ENCODE results near the gene TRAPPC10.

Gene TRAPPC10

GRCh38 chr21:43994085-43994484 is 18.0 kb upstream of the TRAPPC10 start:
- no peak overlapping the region for H3K9ac ChIP-seq (ENCODE audit: low read depth, low read length)
- no peaks in the 10 kb centered on the region for H3K36me3 ChIP-seq (ENCODE audit: control insufficient read depth, insufficient read depth, low read length)
- no peak overlapping the region for H3K4me3 ChIP-seq (ENCODE audit: low read depth, low read length)
- H3K27me3 ChIP-seq (ENCODE audit: control insufficient read depth, insufficient read depth, low read length): no peaks in the 10 kb centered on the region
- no peaks in the 10 kb centered on the region for H3K4me1 ChIP-seq (ENCODE audit: control insufficient read depth, insufficient read depth, low read length)
- no peaks in the 10 kb centered on the region for H3K9me3 ChIP-seq (ENCODE audit: control insufficient read depth, insufficient read depth, low read length)

DNA sequence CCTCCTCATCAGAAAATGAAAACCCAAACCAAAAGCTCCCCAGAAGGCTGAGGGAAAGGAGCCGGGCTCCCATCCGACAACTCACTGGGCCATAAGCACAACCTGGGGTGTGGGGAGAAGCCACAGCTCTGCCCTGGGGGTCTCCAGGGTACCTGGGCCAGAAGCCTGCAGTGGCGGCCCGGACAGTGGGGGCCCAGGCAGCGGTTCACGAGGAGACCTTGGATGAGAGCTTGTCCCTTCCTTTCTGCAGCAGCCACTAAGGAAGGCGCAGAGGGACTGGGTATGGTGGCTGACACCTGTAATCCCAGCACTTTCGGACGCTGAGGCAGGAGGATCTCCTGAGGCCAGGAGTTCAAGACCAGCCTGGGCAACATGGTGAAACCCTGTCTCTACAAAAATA is 17.5 kb upstream of the TRAPPC10 start:
- no peaks in the 10 kb centered on the region for H3K9me3 ChIP-seq (ENCODE audit: control insufficient read depth, insufficient read depth, low read length)
- H3K4me1 ChIP-seq (ENCODE audit: control insufficient read depth, insufficient read depth, low read length): no peaks in the 10 kb centered on the region
- no peaks in the 10 kb centered on the region for H3K27me3 ChIP-seq (ENCODE audit: control insufficient read depth, insufficient read depth, low read length)
- H3K4me3 ChIP-seq (ENCODE audit: low read depth, low read length): no peak overlapping the region
- H3K36me3 ChIP-seq (ENCODE audit: control insufficient read depth, insufficient read depth, low read length): no peaks in the 10 kb centered on the region
- H3K9ac ChIP-seq (ENCODE audit: low read depth, low read length): no peak overlapping the region

DNA sequence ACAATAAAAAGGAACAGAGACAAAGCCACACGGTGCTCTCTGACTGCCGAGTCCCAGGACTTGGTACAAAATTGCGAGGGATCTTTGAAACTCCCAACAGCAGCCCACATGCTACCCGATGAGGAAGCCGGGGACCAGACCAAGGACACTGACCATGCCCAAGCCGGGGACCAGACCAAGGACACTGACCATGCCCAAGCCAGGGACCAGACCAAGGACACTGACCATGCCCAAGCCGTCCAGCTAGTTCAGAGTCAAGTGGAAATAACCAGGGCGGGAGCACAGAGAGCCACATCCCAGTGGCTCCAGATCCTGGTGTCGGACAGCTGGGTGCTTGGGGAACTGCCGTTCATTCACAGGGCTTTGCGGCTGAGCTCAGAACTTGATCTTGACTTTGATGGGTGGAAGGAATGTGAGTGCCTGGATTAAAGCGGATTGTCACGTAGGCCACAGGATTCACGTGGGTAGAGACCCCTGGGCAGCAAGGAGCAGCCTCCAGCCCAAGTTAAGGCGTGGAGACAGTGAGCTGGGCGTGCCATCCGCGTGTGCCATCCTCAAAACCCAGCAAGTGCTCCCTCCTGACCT is 16.5 kb upstream of the TRAPPC10 start:
- Histone ChIP-seq H3K9ac (ENCODE audit: low read depth, low read length) (no peak overlapping the region), H3K36me3 (ENCODE audit: control insufficient read depth, insufficient read depth, low read length) (no peaks in the 10 kb centered on the region), H3K4me1 (ENCODE audit: control insufficient read depth, insufficient read depth, low read length) (no peaks in the 10 kb centered on the region), H3K27me3 (ENCODE audit: control insufficient read depth, insufficient read depth, low read length) (no peaks in the 10 kb centered on the region), H3K9me3 (ENCODE audit: control insufficient read depth, insufficient read depth, low read length) (no peaks in the 10 kb centered on the region), H3K4me3 (ENCODE audit: low read depth, low read length) (no peak overlapping the region)

DNA sequence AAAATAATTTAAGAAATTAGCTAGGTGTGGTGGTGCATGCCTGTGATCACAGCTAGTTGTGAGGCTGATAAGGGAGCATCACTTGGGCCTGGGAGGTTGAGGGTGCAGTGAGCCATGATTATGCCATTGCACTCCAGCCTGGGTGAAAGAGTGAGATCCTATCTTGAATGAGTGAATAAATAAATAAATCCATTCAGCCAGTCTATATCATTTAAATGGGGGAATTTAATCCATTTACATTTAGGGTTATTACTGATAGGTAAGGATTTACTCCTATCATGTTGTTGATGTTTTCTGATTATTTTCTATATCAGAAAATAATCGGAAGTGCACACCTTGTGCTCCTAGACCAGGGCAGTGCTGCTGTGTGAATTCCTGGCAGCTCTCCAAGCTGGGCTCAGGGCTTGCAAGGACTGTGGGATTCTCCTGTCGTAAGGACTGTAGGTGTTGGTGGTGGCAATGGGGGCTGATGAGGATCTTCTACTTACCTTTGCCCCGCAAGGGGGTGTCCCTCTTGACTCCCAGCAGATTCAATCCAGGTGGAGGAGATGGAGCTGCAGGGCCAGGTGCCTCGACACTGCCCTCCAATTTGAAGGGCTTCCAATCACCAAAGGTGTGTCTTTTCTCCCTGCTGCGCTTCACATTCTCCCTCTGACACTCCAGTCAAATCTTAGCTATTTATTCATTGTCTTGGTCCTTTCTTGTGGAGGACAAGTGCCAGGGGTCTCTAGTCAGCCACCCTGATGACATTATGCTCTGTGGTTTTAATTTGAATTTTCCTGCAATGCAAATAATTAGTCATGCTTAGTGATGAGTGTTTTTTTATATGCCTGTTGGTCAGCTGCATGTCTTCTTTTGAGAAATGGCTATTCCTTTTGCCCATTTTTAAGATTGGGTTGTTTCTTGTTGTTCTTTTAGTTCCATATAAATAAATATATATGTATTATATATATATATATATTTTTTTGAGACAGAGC is 14.1 kb upstream of the TRAPPC10 start:
- Histone ChIP-seq H3K4me3 (ENCODE audit: low read depth, low read length) (no peak overlapping the region), H3K9ac (ENCODE audit: low read depth, low read length) (no peak overlapping the region), H3K27me3 (ENCODE audit: control insufficient read depth, insufficient read depth, low read length) (no peaks in the 10 kb centered on the region), H3K9me3 (ENCODE audit: control insufficient read depth, insufficient read depth, low read length) (no peaks in the 10 kb centered on the region), H3K36me3 (ENCODE audit: control insufficient read depth, insufficient read depth, low read length) (no peaks in the 10 kb centered on the region), H3K4me1 (ENCODE audit: control insufficient read depth, insufficient read depth, low read length) (no peaks in the 10 kb centered on the region)

DNA sequence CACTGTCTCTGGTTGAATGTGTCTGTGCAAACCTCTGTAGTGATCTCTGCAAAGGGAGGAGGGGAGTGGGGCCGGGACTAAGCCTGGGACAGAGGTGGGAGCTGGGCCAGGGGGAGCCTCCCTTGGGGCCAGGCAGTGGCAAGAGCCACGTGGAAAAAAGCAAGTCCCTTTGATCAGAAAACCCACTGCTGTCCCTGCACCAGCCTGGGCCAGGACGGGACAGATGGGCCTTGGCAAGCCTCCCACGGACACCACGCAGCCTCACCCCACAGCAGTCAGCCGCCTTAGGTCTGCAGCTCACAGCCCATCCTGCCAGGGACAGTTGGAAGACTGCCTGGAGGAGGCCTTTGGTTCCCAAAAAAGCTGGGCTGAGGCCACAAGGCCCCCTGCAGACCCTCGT is 11.7 kb upstream of the TRAPPC10 start:
- H3K4me3 ChIP-seq (ENCODE audit: low read depth, low read length): no peak overlapping the region
- H3K9me3 ChIP-seq (ENCODE audit: control insufficient read depth, insufficient read depth, low read length): no peaks in the 10 kb centered on the region
- no peaks in the 10 kb centered on the region for H3K36me3 ChIP-seq (ENCODE audit: control insufficient read depth, insufficient read depth, low read length)
- no peak overlapping the region for H3K9ac ChIP-seq (ENCODE audit: low read depth, low read length)
- H3K4me1 ChIP-seq (ENCODE audit: control insufficient read depth, insufficient read depth, low read length): no peaks in the 10 kb centered on the region
- H3K27me3 ChIP-seq (ENCODE audit: control insufficient read depth, insufficient read depth, low read length): no peaks in the 10 kb centered on the region

DNA sequence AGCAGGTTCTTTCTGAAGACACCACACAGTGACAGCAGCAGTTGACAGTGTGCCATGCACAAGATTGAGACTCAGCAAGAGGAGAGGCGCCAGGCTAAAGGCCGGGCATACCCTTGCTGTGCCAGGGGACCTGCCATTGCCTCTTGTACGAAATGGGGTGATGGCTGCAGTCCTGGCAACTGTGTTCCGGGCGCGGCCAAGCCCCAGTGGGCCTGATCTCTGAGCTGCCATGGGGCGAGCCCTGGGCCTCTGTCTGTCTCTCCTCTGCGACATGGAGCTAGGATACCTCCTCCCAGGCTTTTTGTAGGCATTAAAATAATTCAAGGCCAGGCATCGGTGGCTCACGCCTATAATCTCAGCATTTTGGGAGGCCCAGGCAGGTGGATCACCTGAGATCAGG is 9.6 kb upstream of the TRAPPC10 start:
- H3K4me1 ChIP-seq (ENCODE audit: control insufficient read depth, insufficient read depth, low read length): no peaks in the 10 kb centered on the region
- H3K9ac ChIP-seq (ENCODE audit: low read depth, low read length): no peak overlapping the region
- no peaks in the 10 kb centered on the region for H3K36me3 ChIP-seq (ENCODE audit: control insufficient read depth, insufficient read depth, low read length)
- no peaks in the 10 kb centered on the region for H3K9me3 ChIP-seq (ENCODE audit: control insufficient read depth, insufficient read depth, low read length)
- H3K4me3 ChIP-seq (ENCODE audit: low read depth, low read length): no peak overlapping the region
- H3K27me3 ChIP-seq (ENCODE audit: control insufficient read depth, insufficient read depth, low read length): no peaks in the 10 kb centered on the region

GRCh38 chr21:44003307-44003966 is 8.7 kb upstream of the TRAPPC10 start:
- no peaks in the 10 kb centered on the region for H3K4me1 ChIP-seq (ENCODE audit: control insufficient read depth, insufficient read depth, low read length)
- no peaks in the 10 kb centered on the region for H3K27me3 ChIP-seq (ENCODE audit: control insufficient read depth, insufficient read depth, low read length)
- H3K36me3 ChIP-seq (ENCODE audit: control insufficient read depth, insufficient read depth, low read length): no peaks in the 10 kb centered on the region
- no peaks in the 10 kb centered on the region for H3K9me3 ChIP-seq (ENCODE audit: control insufficient read depth, insufficient read depth, low read length)
- no peak overlapping the region for H3K4me3 ChIP-seq (ENCODE audit: low read depth, low read length)
- no peak overlapping the region for H3K9ac ChIP-seq (ENCODE audit: low read depth, low read length)

- H3K27me3 ChIP-seq (ENCODE audit: control insufficient read depth, insufficient read depth, low read length): no peaks in the 10 kb centered on the region
- H3K9me3 ChIP-seq (ENCODE audit: control insufficient read depth, insufficient read depth, low read length): no peaks in the 10 kb centered on the region
- no peak overlapping the region for H3K4me3 ChIP-seq (ENCODE audit: low read depth, low read length)
- H3K9ac ChIP-seq (ENCODE audit: low read depth, low read length): no peak overlapping the region
- H3K4me1 ChIP-seq (ENCODE audit: control insufficient read depth, insufficient read depth, low read length): no peaks in the 10 kb centered on the region
- H3K36me3 ChIP-seq (ENCODE audit: control insufficient read depth, insufficient read depth, low read length): no peaks in the 10 kb centered on the region
These were observed 7.0 kb upstream of the TRAPPC10 start for GRCh38 chr21:44005071-44005470.

DNA sequence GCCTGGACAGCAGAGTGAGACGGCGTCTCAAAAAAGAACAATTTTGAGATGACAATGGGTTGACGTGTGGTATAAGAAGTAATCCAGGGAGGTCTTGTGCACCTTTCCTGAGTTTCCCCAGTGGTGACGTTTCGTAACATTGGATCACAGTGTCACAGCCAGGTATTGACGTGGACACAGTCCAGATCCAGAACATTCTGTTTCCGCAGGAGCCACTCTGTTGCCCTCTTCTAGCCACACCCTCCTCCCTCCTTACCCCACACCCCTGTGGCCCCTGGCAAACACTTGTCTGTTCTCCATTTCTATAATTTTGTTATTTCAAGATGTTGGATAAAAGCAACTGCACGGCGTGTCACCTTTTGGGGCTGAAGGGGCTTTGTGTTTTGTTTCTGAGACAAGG is 6.5 kb upstream of the TRAPPC10 start:
- no peaks in the 10 kb centered on the region for H3K36me3 ChIP-seq (ENCODE audit: control insufficient read depth, insufficient read depth, low read length)
- no peaks in the 10 kb centered on the region for H3K27me3 ChIP-seq (ENCODE audit: control insufficient read depth, insufficient read depth, low read length)
- no peaks in the 10 kb centered on the region for H3K4me1 ChIP-seq (ENCODE audit: control insufficient read depth, insufficient read depth, low read length)
- H3K9me3 ChIP-seq (ENCODE audit: control insufficient read depth, insufficient read depth, low read length): no peaks in the 10 kb centered on the region
- H3K9ac ChIP-seq (ENCODE audit: low read depth, low read length): no peak overlapping the region
- H3K4me3 ChIP-seq (ENCODE audit: low read depth, low read length): no peak overlapping the region

GRCh38 chr21:44006017-44006619 is 6.0 kb upstream of the TRAPPC10 start:
- H3K9me3 ChIP-seq (ENCODE audit: control insufficient read depth, insufficient read depth, low read length): no peaks in the 10 kb centered on the region
- no peak overlapping the region for H3K9ac ChIP-seq (ENCODE audit: low read depth, low read length)
- no peaks in the 10 kb centered on the region for H3K27me3 ChIP-seq (ENCODE audit: control insufficient read depth, insufficient read depth, low read length)
- H3K4me3 ChIP-seq (ENCODE audit: low read depth, low read length): no peak overlapping the region
- H3K36me3 ChIP-seq (ENCODE audit: control insufficient read depth, insufficient read depth, low read length): no peaks in the 10 kb centered on the region
- no peaks in the 10 kb centered on the region for H3K4me1 ChIP-seq (ENCODE audit: control insufficient read depth, insufficient read depth, low read length)

GRCh38 chr21:44006656-44007055 is 5.5 kb upstream of the TRAPPC10 start:
- Histone ChIP-seq H3K27me3 (ENCODE audit: control insufficient read depth, insufficient read depth, low read length) (no peaks in the 10 kb centered on the region), H3K4me1 (ENCODE audit: control insufficient read depth, insufficient read depth, low read length) (no peaks in the 10 kb centered on the region), H3K9ac (ENCODE audit: low read depth, low read length) (no peak overlapping the region), H3K9me3 (ENCODE audit: control insufficient read depth, insufficient read depth, low read length) (no peaks in the 10 kb centered on the region), H3K36me3 (ENCODE audit: control insufficient read depth, insufficient read depth, low read length) (no peaks in the 10 kb centered on the region), H3K4me3 (ENCODE audit: low read depth, low read length) (no peak overlapping the region)
